A549 (cell line): ENCODE data around the gene ACOD1. TPM values are rescaled to one million over a fixed set of nuclear protein-coding genes. Genes with fewer than 3 reads are reported as not detected.

ENCODE experiments used
- ATAC-seq, 2 experiments: fragments of 200-7000 bp in 1 of 2; fragments of >200 bp in 1 of 2; cut with Nextera tagmentation in 1 of 2; cut with Tn5 transposase in 1 of 2; 3 replicates each; pipeline versions ENCODE4 v1.8.0 to v1.9.1; 2018 to 2020; ENCODE audit warnings: mild to moderate bottlenecking in 1 of 2, moderate library complexity in 1 of 2
- CTCF ChIA-PET: fragments of 300-600 bp; sonication (Branson Sonifier 250); formaldehyde crosslinking; extraction: SDS; loops from one replicate; lab custom pipeline; 2021; ENCODE audit warnings: antibody characterized with exemption, inconsistent platforms; lab: Yijun Ruan, JAX
- POLR2A ChIA-PET: fragments of 350-600 bp; formaldehyde crosslinking; extraction: SDS; loops from one replicate; lab custom pipeline; 2021; ENCODE audit warnings: antibody characterized with exemption, inconsistent platforms; lab: Yijun Ruan, JAX
- DNase-seq, 2 experiments: peaks; one replicate each; pipeline versions ENCODE4 v3.0.0 to v3.0.0-alpha.2; 2011 to 2016; ENCODE audit warnings: low read depth in 1 of 2, low spot score in 1 of 2
- FAIRE-seq: peaks from 2 replicates; lab custom pipeline; 2011; peaks lifted over from hg19 to GRCh38; lab: Jason Lieb, UNC
- H3K27ac ChIP-seq, 2 experiments: fragments of >200 bp; sonication (Bioruptor Twin); formaldehyde crosslinking; 3 replicates each; pipeline ENCODE4 v1.5.1; 2016 to 2017
- H3K4me1 ChIP-seq: fragments of >200 bp; sonication (Bioruptor Twin); formaldehyde crosslinking; 3 replicates; pipeline ENCODE4 v1.6.1; 2016
- H3K4me2 ChIP-seq: fragments of >200 bp; sonication (Bioruptor Twin); formaldehyde crosslinking; 3 replicates; pipeline ENCODE4 v1.6.1; 2016
- H3K4me3 ChIP-seq: fragments of >200 bp; sonication (Bioruptor Twin); formaldehyde crosslinking; 3 replicates; pipeline ENCODE4 v1.5.1; 2016
- H3K9me3 ChIP-seq: fragments of >200 bp; sonication (Bioruptor Twin); formaldehyde crosslinking; 3 replicates; pipeline ENCODE4 v1.6.1; 2016
- BCL3 ChIP-seq: fragments of >200 bp; sonication (Bioruptor Twin); formaldehyde crosslinking; IDR thresholded peaks from 3 replicates; pipeline ENCODE4 v1.6.1; 2016
- CEBPB ChIP-seq, 2 experiments: fragments of >200 bp in 1 of 2; sonication (Bioruptor Twin) in 1 of 2; formaldehyde crosslinking in 1 of 2; IDR thresholded peaks; 2 replicates each; pipeline ENCODE4 v1.6.1; 2012 to 2016
- CHD2 ChIP-seq: fragments of 150-350 bp; IDR thresholded peaks from 2 replicates; pipeline ENCODE4 v1.6.1; 2014; ENCODE audit warnings: low read length; ENCODE audit not compliant: partially characterized antibody
- CTCF ChIP-seq: fragments of >200 bp; sonication (Bioruptor Twin); formaldehyde crosslinking; IDR thresholded peaks from 3 replicates; pipeline ENCODE4 v1.5.1; 2016
- E2F6 ChIP-seq: IDR thresholded peaks from 2 replicates; pipeline ENCODE4 v1.6.1; 2012; ENCODE audit warnings: low read depth, borderline replicate concordance
- EP300 ChIP-seq, 2 experiments: fragments of >200 bp; sonication (Bioruptor Twin); formaldehyde crosslinking; IDR thresholded peaks; 2 replicates in 1 of 2; 3 replicates in 1 of 2; pipeline ENCODE4 v1.6.1; 2016 to 2017
- FOSL2 ChIP-seq, 2 experiments: fragments of 450-650 bp in 1 of 2; fragments of >200 bp in 1 of 2; sonication (Bioruptor Twin) in 1 of 2; formaldehyde crosslinking; IDR thresholded peaks; 2 replicates each; pipeline versions ENCODE4 v1.5.0 to v1.6.1; 2016 to 2020; ENCODE audit warnings: mild to moderate bottlenecking in 1 of 2, moderate library complexity in 1 of 2
- HEYL ChIP-seq: fragments of 250-450 bp; sonication (Bioruptor Pico); IDR thresholded peaks from 2 replicates; pipeline ENCODE4 v1.8.0; 2021; ENCODE audit warnings: mild to moderate bottlenecking, moderate library complexity
- HOXA7 ChIP-seq: fragments of 250-450 bp; sonication (Bioruptor Pico); IDR thresholded peaks from 2 replicates; pipeline ENCODE4 v1.5.0; 2020; ENCODE audit warnings: mild to moderate bottlenecking, moderate library complexity
- JUN ChIP-seq, 2 experiments: fragments of >200 bp; sonication (Bioruptor Twin); formaldehyde crosslinking; IDR thresholded peaks; 2 replicates in 1 of 2; 3 replicates in 1 of 2; pipeline ENCODE4 v1.6.1; 2016 to 2017
- JUNB ChIP-seq: fragments of >200 bp; sonication (Bioruptor Twin); formaldehyde crosslinking; IDR thresholded peaks from 2 replicates; pipeline ENCODE4 v1.6.1; 2016
- KDM5A ChIP-seq: fragments of 200-600 bp; sonication (generic); IDR thresholded peaks from 2 replicates; pipeline ENCODE4 v1.6.1; 2016; ENCODE audit warnings: antibody characterized with exemption, mild to moderate bottlenecking
- MYC ChIP-seq: IDR thresholded peaks from 2 replicates; pipeline ENCODE4 v1.6.1; 2012; ENCODE audit warnings: mild to moderate bottlenecking, inconsistent platforms, low read length, improper control_type of control experiment, borderline replicate concordance
- NFE2L2 ChIP-seq: fragments of 150-350 bp; conservative IDR thresholded peaks from 2 replicates; pipeline ENCODE4 v1.6.1; 2014; ENCODE audit warnings: low read length
- RARB ChIP-seq: fragments of 250-450 bp; sonication (Bioruptor Pico); IDR thresholded peaks from 2 replicates; pipeline ENCODE4 v1.8.0; 2021; ENCODE audit warnings: mild to moderate bottlenecking, moderate library complexity
- USF2 ChIP-seq: fragments of 450-650 bp; IDR thresholded peaks from 2 replicates; pipeline ENCODE4 v1.6.1; 2014; ENCODE audit warnings: antibody characterized with exemption
- WGBS: methylation state at CpG from one replicate; pipeline ENCODE4 v1.1.6; 2017; ENCODE audit errors: missing lambda C conversion rate; 5-methylcytosine and 5-hydroxymethylcytosine counted together
- polyA plus RNA-seq, 4 experiments: library from polyadenylated mRNA; depleted of rRNA in 3 of 4; stranded (reverse); fragments of >200 nt; fragmentation: RNase III in 1 of 4; extraction: RNeasy Plus Mini Kit Qiagen cat#74134 plus additional on column Dnase treatment in 1 of 4; gene quantifications; 2 replicates in 3 of 4; 3 replicates in 1 of 4; pipeline ENCODE4 v1.2.3, GENCODE V29; 2011 to 2017

Gene ACOD1
- polyA plus RNA-seq, 2 of the 4 experiments (the other 2 are of a cell fraction): not detected

GRCh38 chr13:76971215-76971614, 22.9 kb downstream of the ACOD1 start:
- DNase-seq (no peak), FAIRE-seq (no peak), ATAC-seq (no peak)
- Histone ChIP-seq H3K4me3 (no peak overlapping the region), H3K27ac (no peak overlapping the region), H3K4me1 (no peaks in the 10 kb centered on the region), H3K9me3 (no peaks in the 10 kb centered on the region), H3K4me2 (no peak overlapping the region)
- no peak for TF ChIP-seq USF2
- no peak for TF ChIP-seq E2F6
- no peak for TF ChIP-seq CTCF
- TF ChIP-seq HEYL (CRISPR knock-in tag): no peak
- TF ChIP-seq NFE2L2: no peak
- no peak for TF ChIP-seq JUN (IDR thresholded peaks at IDR 0.05)
- no peak for TF ChIP-seq EP300 (IDR thresholded peaks at IDR 0.05)
- CTCF ChIA-PET: interaction anchor here (3.7 kb wide), 1 partner anchor 9 kb away, joined by 26 read pairs; no protein-coding TSS in a partner anchor
- 57% methylated on average over 3 of the region's 3 CpGs for WGBS
- POLR2A ChIA-PET: no interaction called here

- whole genome bisulfite sequencing: 62% methylated on average over 18 of the region's 19 CpGs
- no peak for TF ChIP-seq CEBPB (IDR thresholded peaks at IDR 0.05)
- no peak for TF ChIP-seq HOXA7 (CRISPR knock-in tag)
- no peak for TF ChIP-seq JUN (IDR thresholded peaks at IDR 0.05)
- TF ChIP-seq BCL3: no peak
- TF ChIP-seq MYC: no peak
- no peak for TF ChIP-seq RARB (CRISPR knock-in tag)
- TF ChIP-seq CHD2: no peak
- no peak for TF ChIP-seq JUNB
- TF ChIP-seq FOSL2 (IDR thresholded peaks at IDR 0.05): no peak
- no peak for TF ChIP-seq FOSL2 (CRISPR knock-in tag; IDR thresholded peaks at IDR 0.05)
- no peak for TF ChIP-seq KDM5A
- ChIA-PET POLR2A (no interaction called here), CTCF (interaction anchor here (3.7 kb wide), 1 partner anchor 8 kb away, joined by 26 read pairs; no protein-coding TSS in a partner anchor)
- Histone ChIP-seq H3K4me1 (no peaks in the 10 kb centered on the region), H3K4me2 (no peak overlapping the region), H3K27ac (no peak overlapping the region), H3K9me3 (no peaks in the 10 kb centered on the region), H3K4me3 (no peak overlapping the region)
- FAIRE-seq (no peak), DNase-seq (no peak), ATAC-seq (no peak)
Measured at GRCh38 chr13:76971851-76972829, 23.8 kb downstream of the ACOD1 start.
